Right lobe of liver (tissue), 4 donors: ENCODE measurements around the gene DDX41.

Experiments
- POLR2A ChIP-seq: fragments of 450-650 bp; IDR thresholded peaks from one replicate; pipeline ENCODE4 v1.6.1; 2017; ENCODE audit warnings: antibody characterized with exemption, mild to moderate bottlenecking
- TF ChIP-seq, protein P1 (sequence below), 4 donors: fragments of 200-600 bp in 3 of 4; fragments of 450-650 bp in 1 of 4; IDR thresholded peaks; one replicate each; pipeline versions ENCODE4 v1.5.1 to v1.8.0; 2016 to 2022; ENCODE audit warnings: antibody characterized with exemption in 4 of 4, mild to moderate bottlenecking in 2 of 4
- donor health status: DM: no; HTN: no; CAD: no.
- donor health status: DM: no; HTN: no; CAD: no.
- donor health status: DM: no; HTN: yes; CAD: no.

DNA sequence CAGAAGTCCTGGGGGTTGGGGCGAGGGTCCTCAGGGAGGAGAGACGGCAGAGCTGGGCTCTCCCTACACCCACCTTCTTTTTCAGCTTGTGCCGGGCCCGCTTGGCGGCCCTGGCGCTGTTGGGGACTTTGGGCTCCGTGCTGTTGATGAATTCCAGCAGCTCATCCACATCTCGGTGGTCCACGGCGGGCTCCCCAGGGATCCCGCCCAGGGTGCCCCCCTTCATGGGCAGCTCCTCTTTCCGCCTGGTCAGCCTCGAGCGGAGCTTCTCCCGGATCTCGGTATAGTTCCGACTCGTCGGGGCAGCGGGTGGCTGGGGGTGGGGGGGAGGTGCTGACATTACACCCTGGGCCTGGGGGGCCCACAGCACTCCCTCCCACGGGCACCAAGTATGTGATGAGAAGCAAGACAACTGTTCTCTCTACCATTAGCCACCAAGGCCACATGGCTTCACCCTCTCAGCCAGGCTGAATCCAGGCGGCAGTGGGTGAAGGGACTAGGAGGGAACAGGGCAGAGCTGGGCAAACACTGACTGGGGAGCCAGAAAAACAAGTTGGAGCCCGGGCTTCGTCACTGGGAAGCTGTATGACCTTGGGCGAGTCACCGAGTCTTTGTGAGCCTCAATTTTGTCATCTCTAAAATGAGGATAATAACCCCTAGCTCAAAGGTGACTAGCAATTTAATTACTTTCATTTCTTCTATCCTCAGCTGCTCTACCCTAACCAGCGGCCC is 14.6 kb upstream of the DDX41 start:
- TF ChIP-seq, protein P1, sequence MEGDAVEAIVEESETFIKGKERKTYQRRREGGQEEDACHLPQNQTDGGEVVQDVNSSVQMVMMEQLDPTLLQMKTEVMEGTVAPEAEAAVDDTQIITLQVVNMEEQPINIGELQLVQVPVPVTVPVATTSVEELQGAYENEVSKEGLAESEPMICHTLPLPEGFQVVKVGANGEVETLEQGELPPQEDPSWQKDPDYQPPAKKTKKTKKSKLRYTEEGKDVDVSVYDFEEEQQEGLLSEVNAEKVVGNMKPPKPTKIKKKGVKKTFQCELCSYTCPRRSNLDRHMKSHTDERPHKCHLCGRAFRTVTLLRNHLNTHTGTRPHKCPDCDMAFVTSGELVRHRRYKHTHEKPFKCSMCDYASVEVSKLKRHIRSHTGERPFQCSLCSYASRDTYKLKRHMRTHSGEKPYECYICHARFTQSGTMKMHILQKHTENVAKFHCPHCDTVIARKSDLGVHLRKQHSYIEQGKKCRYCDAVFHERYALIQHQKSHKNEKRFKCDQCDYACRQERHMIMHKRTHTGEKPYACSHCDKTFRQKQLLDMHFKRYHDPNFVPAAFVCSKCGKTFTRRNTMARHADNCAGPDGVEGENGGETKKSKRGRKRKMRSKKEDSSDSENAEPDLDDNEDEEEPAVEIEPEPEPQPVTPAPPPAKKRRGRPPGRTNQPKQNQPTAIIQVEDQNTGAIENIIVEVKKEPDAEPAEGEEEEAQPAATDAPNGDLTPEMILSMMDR (IDR thresholded peaks at IDR 0.05): no peak
- TF ChIP-seq POLR2A: no peak
